Lower leg skin (tissue), 3 donors: ENCODE measurements around the gene YWHAG.

Source experiments
- CTCF ChIP-seq, 3 donors: fragments of 450-650 bp; IDR thresholded peaks; one replicate each; pipeline ENCODE4 v1.5.1; 2016; ENCODE audit warnings: antibody characterized with exemption in 3 of 3, mild to moderate bottlenecking in 3 of 3, moderate library complexity in 2 of 3
- POLR2A ChIP-seq, 2 donors: fragments of 450-650 bp; IDR thresholded peaks; one replicate each; pipeline ENCODE4 v1.6.1; 2016 to 2017; ENCODE audit warnings: antibody characterized with exemption in 2 of 2, mild to moderate bottlenecking in 1 of 2, moderate library complexity in 1 of 2

GRCh38 chr7:76383089-76383944 is 24.5 kb upstream of the YWHAG start:
- TF ChIP-seq CTCF (IDR thresholded peaks at IDR 0.05) (no peak), POLR2A (IDR thresholded peaks at IDR 0.05) (no peak)
